ENCODE results near the gene GTF2A2.

DNA sequence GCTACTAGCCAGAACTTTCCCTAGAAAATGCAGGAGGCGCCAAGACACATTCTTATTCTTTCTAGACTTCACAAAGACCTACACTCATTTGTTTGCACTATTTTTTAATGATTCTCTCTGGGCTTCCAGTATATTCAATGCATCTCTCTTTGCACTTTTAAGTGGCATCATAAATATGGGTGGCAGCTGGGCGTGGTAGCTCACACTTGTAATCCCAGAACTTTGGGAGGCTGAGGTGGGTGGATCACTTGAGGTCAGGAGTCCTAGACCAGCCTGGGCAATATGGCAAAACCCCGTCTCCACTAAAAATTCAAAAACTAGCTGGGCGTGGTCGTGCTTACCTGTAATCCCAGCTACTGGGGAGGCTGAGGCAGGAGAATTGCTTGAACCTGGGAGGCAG, 51.3 kb downstream of the GTF2A2 start:
- TF ChIP-seq, protein P1, sequence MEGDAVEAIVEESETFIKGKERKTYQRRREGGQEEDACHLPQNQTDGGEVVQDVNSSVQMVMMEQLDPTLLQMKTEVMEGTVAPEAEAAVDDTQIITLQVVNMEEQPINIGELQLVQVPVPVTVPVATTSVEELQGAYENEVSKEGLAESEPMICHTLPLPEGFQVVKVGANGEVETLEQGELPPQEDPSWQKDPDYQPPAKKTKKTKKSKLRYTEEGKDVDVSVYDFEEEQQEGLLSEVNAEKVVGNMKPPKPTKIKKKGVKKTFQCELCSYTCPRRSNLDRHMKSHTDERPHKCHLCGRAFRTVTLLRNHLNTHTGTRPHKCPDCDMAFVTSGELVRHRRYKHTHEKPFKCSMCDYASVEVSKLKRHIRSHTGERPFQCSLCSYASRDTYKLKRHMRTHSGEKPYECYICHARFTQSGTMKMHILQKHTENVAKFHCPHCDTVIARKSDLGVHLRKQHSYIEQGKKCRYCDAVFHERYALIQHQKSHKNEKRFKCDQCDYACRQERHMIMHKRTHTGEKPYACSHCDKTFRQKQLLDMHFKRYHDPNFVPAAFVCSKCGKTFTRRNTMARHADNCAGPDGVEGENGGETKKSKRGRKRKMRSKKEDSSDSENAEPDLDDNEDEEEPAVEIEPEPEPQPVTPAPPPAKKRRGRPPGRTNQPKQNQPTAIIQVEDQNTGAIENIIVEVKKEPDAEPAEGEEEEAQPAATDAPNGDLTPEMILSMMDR (IDR thresholded peaks at IDR 0.05) = no peak
- TF ChIP-seq ZFX (IDR thresholded peaks at IDR 0.05; ENCODE audit: borderline replicate concordance) = no peak
